ENCODE results near the gene AGPAT3.

The AGPAT3 gene

DNA sequence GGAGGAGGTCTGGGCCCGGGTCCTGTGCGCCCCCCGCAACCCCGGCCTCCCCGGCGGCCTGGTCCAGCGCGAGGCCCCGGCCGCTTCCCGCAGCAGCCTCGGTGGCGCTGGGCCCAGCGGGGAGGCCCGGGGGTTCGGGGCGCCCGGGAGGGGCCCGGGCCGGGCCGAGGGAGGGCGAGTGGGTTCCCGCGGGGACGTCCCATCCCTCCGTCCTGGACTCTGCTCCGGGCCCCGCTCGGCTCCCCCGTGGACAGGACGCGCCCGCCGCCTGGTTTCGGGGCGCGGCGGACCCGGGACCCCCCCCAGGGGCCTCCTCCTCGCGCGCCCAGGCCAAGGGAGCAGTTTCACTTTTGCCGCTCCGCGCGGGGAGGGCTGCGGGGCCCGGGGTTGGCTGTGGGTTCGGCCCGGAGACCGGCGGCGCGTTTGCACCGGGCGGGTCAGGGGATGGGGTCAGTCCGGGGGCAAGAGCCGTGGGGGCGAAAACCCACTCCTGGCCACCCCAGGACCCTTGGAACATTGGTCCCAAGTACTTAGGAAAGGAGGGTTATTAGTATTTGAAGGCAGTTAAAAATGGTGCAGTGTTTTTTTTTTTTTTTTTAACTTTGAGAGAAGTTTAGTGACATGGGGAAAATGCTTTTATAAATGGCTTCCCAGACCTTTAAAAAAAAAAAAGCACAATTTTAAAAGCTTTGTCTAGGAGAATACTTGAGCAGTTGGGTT, 677 bp downstream of the AGPAT3 start:
- peak; percentile 72 for DNase-seq

DNA sequence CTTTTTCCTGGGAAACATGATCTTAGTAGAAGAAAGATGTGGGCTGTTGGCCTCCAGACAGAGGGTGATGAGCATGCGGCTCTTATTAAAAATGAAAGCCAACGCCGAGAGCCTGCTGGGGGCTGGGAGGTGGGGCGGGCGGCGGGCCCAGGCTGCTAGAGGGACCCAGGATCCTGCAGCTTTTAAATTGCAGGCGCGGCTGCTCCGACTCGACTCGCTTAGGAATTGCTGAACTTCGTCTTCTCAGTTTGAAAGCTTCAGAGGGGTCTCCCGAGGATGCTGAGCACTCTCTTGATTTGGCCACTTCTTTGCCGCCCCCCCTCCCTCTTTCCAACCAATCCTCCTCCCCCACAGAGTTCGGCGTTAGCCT, 1.2 kb downstream of the AGPAT3 start:
- DNase-seq = peak; percentile 58

DNA sequence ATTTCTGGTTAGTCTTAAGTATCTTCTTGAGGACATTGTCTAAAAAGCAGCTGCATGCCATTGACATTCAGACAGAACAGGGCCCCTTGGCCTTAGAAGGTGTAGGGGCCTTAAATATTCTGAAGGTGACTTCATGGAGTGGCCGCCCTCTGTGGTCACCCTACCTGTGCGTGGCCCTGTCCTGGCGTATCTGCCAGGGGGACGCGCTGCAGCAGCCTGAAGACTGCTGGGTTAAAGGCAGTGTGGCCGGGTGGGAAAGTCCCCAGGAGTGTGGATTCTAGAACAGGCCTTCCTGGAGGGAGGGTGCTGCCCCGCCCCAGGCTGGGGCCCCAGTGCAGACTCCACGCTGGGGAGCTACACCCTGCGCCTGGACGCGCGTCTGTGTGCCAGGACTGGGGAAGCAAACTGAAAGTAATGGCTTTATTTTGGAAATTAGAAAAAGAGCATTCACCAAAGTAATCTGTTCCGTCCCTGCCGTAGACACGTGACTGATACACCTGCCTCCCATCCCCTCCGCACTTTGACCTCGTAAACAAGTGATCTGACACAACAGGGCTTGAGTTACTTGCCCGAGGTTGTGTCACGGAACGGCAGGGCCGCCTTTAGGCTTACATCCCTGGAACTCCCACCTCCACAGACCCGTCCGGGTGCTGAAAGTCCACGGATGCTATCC, 1.8 kb downstream of the AGPAT3 start:
- no peak for DNase-seq

DNA sequence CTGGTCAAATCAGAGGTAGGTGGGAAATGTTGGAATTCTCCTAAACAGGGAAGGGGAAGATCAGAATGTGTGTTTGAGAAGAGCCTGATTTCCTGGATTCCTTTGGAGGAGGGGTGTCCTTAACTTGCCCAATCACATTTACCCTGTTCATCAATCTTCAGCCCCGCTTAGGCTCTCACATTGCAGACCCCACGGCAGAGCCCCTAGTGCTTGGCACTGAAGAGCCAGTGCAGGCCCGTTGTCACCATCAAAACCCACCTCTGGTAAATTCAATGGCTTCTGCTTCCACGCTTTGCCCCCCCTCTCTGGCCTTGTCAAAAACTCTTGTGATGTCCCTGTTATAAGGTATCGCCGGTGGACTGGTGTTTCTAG, 2.3 kb downstream of the AGPAT3 start:
- DNase-seq = no peak

DNA sequence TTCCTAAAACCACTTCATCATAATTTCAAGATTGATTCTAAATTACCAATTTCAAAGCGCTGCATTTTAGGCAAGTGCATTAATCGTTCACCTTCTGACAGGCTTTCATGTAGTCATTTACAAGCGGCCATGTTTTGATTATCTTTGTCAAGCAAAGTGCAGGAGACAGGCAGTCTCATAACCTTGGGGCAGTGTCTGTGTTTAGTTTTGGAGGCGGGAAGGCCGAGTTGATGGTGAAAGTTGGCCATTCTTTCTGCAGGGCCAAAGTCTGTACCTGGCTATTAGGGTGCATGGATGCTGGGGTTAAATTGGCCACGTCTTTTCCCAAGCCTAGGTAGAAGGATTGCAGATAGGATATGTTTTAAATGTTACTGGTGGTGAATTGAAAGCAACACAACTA, 2.9 kb downstream of the AGPAT3 start:
- DNase-seq = no peak

DNA sequence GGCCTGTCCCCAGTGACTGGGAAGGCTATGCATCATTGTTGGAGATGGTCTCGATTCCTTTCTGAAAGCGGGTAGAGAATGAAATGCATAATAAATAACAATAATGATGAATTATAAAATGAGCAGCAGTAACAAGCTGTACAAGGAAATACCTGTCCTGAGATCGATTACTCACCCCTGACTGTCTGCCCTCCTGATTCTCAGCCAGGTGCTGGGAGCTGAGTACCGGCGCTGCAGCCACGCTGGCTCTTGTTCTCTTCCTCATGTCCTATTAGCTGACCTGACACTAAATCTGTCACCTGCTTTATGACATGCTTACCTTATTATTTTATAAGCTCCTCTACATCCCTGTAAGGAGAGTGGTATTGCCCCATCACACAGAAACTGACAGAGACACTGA, 3.4 kb downstream of the AGPAT3 start:
- DNase-seq = no peak

DNA sequence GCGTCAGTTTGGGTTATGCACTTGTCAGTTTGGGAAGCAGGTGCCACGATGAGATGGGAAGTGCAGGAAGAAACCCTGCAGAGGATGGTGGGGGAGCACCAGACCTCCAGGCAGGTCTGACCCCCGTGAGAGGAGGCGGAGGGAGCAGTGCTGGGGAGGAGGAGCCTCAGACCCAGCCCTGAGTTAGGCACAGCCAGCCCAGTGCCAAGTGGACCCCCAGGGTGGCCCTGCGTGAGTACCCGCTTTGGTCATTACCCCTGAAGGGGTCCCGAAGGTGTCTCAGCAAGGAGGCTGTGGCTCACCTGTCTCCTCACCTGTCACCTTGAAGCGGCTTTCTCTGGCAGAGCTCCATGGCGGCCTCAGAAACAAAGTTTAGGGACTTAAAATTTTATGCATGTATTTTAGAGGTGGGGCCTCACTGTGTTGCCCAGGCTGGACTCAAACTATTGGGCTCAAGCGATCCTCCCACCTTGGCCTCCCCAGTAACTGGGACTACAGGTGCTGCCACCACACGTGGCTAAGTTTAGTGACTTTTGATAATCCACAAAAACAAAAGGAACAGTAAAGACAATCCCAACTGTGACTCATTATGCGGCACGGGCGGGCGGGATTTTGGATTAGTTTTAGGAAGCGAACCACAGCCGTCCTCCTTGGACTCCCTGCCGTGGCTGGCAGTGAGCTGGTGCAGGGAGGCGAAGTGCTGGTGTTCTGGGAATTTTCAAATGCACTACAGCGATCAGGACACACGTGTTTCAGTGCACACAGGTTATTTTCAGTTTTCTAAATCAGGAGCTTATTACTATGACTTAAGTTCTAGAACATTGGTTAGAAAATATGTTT, 4.7 kb downstream of the AGPAT3 start:
- no peak for DNase-seq

DNA sequence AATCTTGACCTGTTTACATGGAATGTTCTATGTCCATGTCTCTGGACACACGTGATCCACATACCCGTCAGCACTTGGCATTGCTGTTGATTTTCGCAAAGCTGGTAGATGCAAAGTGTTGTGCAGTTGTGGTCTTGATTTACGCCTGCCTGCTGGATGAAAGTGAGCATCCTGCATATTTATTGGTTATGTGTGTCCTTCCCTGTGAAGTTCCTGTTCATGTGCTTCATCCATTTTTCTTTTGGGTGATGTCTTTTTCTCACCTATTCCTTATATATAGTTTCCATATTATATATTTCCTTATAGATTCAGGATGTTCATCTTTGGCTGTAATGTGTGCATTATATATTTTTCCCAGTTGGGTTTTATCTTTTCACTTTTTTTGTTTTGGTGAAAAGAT, 6.5 kb downstream of the AGPAT3 start:
- DNase-seq = no peak

DNA sequence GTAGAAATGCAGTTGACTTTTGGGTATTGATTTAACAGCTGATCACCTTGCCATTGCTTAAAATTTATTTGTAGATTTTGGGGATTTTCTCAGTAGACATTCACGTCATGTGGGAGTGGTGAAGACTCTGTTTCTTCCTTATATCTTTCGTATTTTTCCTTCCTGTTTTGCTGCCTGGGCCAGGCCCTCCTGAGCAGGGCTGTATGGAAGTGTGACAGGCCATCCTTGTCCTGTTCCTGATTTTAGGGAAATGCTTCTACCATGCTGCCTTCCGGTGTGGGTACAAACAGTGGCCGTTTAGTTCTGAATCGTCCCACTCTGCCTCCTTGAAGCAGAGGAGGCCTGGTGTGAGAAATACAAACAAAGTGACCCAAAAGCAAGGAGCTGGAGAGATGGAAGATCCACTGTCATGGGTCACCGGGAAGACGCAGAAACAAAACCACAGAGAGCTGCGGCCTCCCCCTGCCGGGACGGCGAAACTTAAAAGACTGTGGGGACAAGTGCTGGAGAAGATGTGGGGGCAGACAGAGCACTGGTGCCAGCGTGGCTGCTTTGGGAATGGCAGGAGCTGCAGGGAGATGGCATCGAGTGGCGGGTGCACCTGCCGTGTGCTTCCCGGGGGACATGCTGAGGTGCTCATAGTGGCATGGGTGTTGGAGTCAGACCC, 7.6 kb downstream of the AGPAT3 start:
- peak; percentile 58 for DNase-seq

DNA sequence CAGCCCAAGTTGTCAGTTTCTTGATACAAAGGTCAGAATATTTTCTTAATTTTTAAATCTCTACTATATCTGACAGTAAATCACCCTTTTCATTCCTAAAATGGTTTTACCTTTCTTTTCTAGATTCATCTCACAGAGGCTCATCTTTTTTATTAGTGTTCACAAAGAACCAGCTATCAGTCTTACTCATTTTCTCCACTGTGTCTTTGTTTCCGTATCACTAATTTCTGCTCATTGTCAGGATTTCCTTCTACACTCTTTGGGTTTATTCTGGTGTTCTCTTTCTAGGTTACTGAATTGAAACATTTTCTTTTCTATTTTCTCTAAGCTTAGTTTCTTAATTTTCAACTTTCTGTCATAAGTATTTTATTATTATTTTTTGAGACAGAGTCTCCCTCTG, 8.7 kb downstream of the AGPAT3 start:
- DNase-seq = no peak

DNA sequence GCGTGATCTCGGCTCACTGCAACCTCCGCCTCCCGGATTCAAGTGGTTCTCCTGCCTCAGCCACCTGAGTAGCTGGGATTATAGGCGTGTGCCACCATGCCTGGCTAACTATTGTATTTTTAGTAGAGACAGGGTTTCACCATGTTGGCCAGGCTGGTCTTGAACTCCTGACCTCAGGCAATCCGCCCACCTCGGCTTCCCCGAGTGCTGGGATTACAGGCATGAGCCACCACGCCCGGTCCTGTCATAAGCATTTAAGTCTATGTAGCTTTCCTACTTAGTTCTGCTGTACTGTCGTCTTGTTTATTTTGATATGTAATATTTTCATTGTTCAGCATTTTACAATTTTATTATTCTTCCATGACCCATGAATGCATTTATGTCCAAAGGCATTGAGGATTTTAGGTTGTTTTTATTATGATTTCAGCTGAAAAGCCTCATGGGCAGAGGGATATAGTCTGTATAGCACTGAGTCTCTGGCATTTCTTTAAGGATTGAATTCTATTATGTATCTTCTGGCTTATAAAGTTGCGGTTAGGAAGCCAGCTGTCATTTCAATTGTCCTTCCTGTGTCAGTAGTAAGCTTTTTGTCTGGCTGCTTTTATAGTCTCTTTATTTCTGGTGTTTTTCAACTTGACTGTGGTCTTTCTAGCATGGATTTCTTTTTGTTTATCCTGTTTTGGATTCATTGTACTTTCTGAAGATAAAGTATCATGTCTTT, 9.2 kb downstream of the AGPAT3 start:
- no peak for DNase-seq

DNA sequence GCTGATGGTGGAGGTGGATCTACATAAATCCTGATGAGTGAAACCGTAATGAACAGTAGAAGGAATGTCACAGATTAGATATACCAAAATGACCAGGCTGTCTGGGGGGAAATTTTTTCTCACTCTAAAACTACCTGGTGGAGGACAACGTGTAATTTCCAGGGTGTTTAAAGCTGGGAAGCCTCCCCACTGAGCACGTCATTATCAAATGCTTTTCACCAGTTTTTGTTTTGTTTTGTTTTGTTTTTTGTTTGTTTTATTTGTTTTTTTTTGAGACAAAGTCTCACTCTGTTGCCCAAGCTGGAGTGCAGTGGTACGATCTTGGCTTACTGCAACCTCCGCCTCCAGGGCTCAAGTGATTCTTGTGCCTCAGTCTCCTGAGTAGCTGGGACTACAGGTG, 11.6 kb downstream of the AGPAT3 start:
- DNase-seq = no peak

DNA sequence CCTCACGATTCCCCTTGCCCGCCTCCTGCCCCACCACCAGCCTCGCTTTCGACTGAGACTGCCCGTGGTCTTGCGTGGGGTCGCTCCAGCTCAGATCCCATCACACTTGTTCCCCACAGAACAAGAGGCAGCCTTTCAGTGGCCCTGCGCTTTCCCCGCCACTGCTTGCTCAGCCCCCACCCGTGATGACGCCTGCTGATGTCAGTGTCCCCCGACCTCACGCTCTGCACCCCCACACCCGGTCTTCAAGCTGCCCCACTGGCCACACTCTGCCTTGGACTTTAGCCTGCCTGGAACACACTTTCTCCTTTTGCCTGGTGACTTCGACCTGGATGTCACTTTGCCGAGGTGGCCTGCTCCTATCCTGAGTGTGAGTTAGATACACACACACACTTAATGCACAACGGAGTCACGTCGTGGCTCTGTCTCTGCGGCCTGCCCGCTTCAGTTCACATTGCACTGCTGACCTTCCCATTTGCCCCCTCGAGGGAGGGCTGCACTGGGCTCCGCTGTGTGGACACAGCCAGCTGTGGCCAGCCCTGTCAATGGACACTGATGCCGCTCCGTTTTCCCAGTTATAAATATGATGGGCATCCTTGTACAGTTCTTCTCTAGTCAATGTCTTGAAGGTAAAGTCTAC, 13.0 kb downstream of the AGPAT3 start:
- DNase-seq = no peak

DNA sequence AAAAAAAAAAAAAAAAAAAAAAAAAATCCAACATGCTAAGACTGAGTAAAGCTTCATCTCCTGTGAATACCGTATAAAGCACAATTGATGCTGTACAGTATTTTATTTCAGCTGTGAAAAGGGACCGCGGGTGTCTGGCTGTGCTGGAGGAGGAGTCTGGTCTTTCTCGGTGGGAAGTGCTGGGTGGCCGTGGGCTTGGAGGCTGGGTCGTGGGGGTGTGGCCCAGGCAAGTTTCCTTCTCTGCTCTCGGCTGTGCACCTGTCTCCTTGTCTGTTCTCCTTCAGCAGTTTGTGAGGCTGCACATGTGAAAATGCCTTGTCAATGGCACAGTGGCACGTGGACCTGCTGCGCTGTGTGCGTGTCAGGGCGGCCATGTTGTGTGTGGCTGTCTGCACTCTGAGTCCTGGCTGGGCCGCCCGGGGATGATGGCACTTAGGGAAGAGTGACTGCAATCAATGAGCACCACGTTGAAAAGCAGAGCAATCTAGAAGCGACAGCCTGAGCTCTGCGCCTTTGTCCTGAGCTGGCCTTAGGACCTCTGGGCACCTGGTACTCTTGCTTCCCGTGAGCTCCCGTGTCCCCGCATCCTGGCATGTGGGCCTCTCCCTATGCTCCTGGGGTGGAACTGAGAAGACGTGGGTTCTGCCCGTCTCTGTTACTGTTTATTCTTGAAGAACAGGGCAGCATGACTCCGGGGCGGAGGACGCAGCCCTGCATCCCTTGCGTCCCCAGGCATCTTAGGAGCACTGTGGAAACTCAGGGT, 14.5 kb downstream of the AGPAT3 start:
- DNase-seq = no peak

DNA sequence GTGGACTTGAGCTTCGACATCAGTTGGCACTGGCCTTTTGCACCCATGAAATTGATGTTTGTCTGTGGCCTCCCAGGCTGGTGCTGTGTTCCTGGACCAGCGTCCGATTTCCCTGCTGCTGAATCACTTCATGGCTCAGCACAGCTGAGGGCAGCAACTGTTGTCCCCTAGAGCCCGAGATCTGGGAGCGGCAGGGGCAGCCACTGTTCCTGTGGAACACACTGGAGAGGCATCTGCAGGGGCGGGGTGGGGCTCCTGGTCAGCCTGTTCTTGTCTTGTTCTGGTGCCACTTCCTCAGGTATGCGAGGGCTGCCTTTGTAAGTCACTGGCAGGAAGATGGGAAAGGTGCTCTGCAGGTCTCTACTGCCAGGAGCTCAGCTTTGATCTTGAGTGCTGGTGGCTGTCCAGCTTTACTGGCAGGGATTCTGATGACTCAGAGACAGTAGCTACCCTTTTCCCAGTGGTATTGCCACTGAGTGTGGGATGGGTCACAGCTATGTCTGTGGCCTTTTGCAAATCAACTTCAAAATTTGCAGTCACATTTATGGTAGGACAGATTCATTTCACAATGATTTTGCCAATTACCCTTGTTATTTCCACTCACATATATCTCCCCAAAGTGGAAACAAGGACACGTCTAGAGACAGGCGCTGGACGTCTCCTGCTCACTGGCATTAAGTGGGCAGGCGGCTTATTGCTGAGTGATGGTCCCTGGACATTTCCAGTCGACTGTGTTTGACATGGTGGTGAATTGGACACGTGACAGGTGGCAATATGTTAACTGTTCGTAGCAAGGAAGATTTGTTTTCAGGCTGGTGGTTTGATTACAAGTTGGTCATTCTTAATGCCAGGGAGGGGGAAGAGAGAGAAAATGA, 15.3 kb downstream of the AGPAT3 start:
- DNase-seq = peak; percentile 53

DNA sequence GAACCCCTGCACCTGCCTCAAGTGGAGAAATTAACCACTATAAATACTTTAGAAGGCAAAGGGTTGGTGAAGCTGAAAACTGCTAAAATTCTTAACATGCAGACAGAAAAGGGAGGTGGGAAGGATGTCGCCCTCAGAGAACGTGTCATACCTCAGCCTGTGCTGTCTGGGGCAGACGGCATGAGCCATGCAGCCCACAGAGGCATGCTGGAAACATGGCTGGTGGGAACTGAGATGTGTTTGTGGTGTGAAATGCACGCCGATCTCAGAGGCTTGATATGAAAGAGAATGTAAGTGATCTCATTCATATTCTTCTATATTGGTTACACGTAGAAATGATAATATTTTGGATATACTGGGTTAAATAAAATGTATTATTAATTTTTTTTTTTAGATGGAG, 16.3 kb downstream of the AGPAT3 start:
- no peak for DNase-seq

DNA sequence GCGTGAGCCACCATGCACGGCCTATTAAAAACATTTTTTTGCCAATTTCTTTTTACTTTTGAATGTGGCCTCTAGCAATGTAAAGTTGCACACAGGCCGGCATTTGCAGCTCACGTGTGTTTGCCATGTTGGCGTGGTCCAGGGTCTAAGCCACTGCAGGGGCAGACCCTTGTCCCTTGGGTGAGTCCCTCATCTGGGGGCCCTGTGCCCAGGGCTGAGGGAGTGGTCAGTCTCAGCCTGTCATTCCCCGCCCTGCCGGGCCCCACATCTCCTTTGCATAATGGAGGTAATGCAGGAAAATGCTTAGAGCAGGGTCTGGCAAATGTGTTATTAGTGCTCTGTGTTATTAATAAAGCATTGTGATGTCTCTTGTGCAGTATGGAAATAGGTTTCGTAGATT, 16.9 kb downstream of the AGPAT3 start:
- DNase-seq = no peak

DNA sequence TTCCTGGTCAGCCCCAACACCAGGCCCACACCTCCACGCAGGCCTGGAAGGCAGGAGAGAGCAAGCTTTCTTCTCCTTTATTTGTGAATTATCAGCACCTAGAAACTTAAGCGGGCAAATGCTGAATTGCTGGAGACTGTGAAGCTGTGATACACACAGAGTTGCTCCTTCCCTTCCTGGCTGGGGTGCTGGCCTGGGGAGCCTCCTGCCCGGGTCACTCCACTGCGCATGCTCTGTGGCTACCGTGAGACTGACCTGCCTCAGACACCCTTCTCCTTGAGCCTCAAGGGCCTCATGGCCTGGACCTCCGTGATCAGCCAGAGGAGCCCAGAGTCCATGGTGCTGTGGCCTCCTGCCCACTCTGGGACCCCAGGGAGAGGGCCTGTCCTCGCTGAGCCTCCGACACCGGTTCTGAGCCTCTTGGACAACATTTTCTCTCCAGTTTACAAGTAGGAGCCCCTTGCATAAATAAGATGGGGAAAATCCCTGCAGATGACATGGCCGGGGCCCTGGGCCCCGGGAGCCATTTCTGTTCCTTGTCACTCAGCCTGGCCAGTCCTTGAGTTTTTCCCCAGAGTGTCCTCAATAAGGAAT, 18.0 kb downstream of the AGPAT3 start:
- no peak for DNase-seq

DNA sequence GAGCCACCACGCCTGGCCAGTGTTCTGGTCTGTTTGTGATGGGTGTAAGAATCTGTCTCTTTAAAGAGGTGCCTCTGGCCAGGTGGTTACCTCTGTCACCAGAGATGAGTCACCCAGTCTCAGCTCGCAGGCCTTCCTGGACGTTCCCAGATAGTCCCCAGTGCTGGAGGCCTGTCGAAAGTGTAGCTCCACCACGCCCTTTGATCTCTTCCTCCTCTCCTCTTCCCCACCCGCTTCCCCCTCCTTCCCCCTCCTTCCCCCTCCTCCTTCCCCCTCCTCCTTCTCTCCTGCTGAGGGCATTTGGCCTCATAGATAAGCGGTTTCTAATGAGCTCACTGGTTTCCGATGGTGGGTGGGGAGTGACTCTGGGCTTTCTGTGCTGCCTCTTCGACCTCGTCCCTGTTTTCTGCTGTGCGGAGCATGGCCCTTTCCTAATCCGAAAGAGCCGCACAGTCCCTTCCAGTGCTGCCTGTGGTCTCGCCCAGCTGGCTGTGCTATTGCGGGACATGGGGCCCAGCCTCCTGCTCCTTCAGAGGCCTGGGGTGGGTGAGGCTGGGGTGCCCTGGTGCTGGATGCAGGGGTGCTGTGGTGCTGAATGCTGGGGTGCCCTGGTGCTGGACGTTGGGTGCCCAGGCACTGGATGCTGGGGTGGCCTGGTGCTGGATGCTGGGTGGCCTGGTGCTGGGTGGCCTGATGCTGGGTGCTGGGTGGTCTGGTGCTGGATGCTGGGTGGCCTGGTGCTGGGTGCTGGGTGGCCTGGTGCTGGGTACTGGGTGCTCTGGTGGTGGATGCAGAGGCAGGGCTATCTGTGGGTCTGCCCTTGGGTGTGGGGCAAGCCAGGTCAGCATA, 19.2 kb downstream of the AGPAT3 start:
- DNase-seq = peak; percentile 68
